NCI-H128 (cell line): ENCODE data around the gene TJAP1.
"Not testable (repeated sequence)": the region's sequence is repeated elsewhere in the genome, so short reads cannot be mapped to it uniquely, and the experiment has no call there.

Experiments
- DNase-seq: peaks from one replicate; lab custom pipeline; 2025; ENCODE audit not compliant: unreplicated experiment; lab: John Stamatoyannopoulos, UW

TJAP1 gene

DNA sequence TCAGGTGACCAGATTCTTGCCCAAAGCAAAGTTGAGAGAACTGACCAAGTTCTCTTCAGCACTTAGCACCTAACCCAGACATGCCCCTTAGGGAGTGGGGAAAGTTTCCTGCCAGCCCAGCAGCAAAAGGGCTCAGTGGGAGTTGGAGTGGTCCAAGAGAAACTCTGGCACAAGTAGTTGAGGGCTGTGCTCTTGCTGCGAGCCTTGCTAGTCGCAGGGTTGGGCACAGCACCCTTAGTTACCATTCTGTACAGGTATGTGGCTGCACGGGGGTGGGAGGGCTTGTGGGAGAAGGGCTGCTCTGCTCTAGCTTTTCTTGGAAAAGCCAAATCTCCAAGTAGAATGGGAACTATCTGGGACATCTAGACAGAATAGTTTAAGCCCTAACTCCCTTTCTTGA, 45.9 kb downstream of the TJAP1 start:
- DNase-seq: no peak

DNA sequence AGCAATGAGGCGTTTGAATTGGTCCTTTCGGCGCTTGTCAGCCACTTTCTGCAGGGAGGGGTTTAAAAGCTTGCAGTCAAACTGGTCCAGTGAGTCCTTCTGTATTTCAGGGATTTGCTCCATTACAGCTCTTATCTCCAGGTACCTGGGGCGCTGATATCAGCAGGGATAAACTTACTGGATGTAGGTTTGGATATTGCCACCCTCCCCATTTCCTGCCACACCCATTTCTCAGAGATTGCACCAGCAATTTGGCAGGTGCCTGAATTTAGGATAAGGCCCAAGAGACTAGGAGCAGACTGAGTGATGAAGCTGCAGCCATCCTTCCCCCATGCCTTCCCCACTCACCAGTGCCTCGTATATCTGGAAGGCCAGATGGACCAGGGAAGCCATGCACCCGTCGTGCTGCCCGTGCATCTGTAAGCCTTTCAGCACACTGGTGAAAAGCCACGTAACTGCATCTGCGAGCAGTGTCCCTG, 47.2 kb downstream of the TJAP1 start:
- no peak for DNase-seq

GRCh38 chr6:43532201-43532600, 54.8 kb downstream of the TJAP1 start:
- DNase-seq: no peak

GRCh38 chr6:43538986-43539385, 61.6 kb downstream of the TJAP1 start:
- DNase-seq: not testable (repeated sequence)

GRCh38 chr6:43539409-43539808, 62.0 kb downstream of the TJAP1 start:
- not testable (repeated sequence) for DNase-seq

DNA sequence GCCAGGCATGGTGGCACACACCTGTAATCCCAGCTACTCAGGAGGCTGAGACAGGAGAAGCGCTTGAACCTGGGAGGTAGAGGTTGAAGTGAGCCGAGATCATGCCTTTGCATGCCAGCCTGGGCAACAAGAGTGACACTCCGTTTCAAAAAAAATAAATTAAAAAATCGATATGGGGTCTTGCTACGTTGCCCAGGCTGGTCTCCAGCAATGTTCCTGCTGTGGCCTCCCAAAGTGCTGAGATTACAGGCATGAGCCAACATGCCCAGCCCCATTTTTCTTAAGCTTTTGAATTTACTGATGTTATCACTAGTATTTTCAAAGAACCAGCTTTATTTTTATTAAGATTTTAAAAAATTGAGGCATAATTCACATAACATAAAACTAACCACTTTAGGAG, 63.1 kb downstream of the TJAP1 start:
- DNase-seq: no peak

DNA sequence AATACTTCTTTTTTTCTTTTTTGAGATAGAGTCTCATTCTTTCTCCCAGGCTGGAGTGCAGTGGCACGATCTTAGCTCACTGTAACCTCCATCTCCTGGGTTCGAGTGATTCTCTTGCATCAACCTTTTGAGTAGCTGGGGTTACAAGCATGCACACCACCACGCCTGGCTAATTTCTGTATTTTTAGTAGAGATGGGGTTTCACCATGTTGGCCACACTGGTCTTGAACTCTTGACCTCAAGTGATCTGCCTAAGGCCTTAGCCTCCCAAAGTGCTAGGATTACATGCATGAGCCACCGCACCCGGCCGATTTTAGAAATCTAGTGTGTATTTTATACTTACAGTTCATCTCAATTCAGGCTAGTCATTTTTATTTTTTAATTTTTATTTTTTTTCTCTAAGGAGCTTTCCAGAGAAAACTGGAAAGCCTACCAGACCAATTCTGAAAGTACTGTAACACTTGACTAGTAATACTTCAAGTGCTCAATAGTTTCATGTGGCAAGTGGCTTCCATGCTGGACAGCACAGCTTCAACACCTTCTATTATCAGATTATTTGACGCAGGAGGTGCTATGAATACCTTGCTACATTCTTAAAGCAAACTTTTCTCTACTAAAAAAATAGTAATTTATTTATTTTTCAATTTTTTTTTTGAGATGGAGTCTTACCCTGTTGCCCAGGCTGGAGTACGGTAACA, 64.6 kb downstream of the TJAP1 start:
- no peak for DNase-seq

DNA sequence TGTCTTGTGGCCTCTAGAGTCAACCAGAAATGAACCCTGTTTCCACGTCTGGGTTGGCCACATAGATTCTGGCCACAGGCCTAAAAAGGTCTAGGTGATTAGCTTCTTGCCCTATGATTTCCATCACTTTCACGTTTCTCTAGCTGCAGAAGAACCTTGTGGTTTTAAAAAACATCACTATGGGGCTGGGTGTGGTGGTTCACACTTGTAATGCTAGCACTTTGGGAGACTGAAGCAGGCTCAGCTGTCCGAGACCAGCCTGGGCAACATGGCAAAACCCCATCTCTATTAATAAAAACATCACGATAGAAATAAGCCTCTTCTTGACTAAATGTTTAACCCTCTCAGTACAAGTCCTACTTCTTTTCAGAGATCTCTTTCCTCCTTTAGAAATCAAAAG, 67.1 kb downstream of the TJAP1 start:
- DNase-seq: no peak

- DNase-seq: no peak
These were observed 69.9 kb downstream of the TJAP1 start for GRCh38 chr6:43547222-43547621.
